GM18508 (cell line): Measurements from ENCODE around the gene SH2D4B.

Experiments used
- ATAC-seq: cut with Tn5 transposase; IDR thresholded peaks from one replicate; pipeline ENCODE4 v1.9.1; 2021; ENCODE audit warnings: moderate number of reproducible peaks; ENCODE audit not compliant: insufficient read depth, unreplicated experiment

Gene SH2D4B

GRCh38 chr10:80503584-80504157 is 34.0 kb upstream of the SH2D4B start:
- no peak for ATAC-seq

GRCh38 chr10:80504158-80504811 is 33.4 kb upstream of the SH2D4B start:
- ATAC-seq, result no peak

GRCh38 chr10:80504897-80505465 is 32.7 kb upstream of the SH2D4B start:
- no peak for ATAC-seq

GRCh38 chr10:80506189-80506575 is 31.5 kb upstream of the SH2D4B start:
- no peak for ATAC-seq

- no peak for ATAC-seq
Observed at GRCh38 chr10:80506836-80507487, 30.7 kb upstream of the SH2D4B start.

GRCh38 chr10:80509108-80509402 is 28.6 kb upstream of the SH2D4B start:
- no peak for ATAC-seq

- no peak for ATAC-seq
Observed at GRCh38 chr10:80509403-80510161, 28.1 kb upstream of the SH2D4B start.

GRCh38 chr10:80512031-80512526 is 25.6 kb upstream of the SH2D4B start:
- ATAC-seq, result no peak

GRCh38 chr10:80513106-80513505 is 24.6 kb upstream of the SH2D4B start:
- ATAC-seq, result no peak

- ATAC-seq, result no peak
Observed at GRCh38 chr10:80515511-80515910, 22.2 kb upstream of the SH2D4B start.

GRCh38 chr10:80515941-80516340 is 21.8 kb upstream of the SH2D4B start:
- ATAC-seq, result no peak

GRCh38 chr10:80516506-80517075 is 21.1 kb upstream of the SH2D4B start:
- ATAC-seq, result no peak

- no peak for ATAC-seq
Observed at GRCh38 chr10:80517416-80518142, 20.1 kb upstream of the SH2D4B start.

GRCh38 chr10:80518143-80518806 is 19.4 kb upstream of the SH2D4B start:
- no peak for ATAC-seq

- no peak for ATAC-seq
Observed at GRCh38 chr10:80518807-80519360, 18.8 kb upstream of the SH2D4B start.

- no peak for ATAC-seq
Observed at GRCh38 chr10:80519936-80520650, 17.6 kb upstream of the SH2D4B start.

- no peak for ATAC-seq
Observed at GRCh38 chr10:80520661-80521470, 16.8 kb upstream of the SH2D4B start.
